Mesodermal cell (in vitro differentiated cells): ENCODE measurements around the gene KCNAB3. TPM values are rescaled to one million over a fixed set of nuclear protein-coding genes. Genes with fewer than 3 reads are reported as not detected.

ENCODE experiments used
- H3K27ac ChIP-seq: 2 replicates; pipeline ENCODE4 v1.7.0; 2013; ENCODE audit warnings: mild to moderate bottlenecking, low read depth, low read length, moderate library complexity; ENCODE audit not compliant: severe bottlenecking
- H3K36me3 ChIP-seq: 2 replicates; pipeline ENCODE4 v1.7.1; 2013; ENCODE audit warnings: mild to moderate bottlenecking, low read length, moderate library complexity; ENCODE audit not compliant: control insufficient read depth, insufficient read depth
- H3K4me1 ChIP-seq: one replicate; pipeline ENCODE4 v1.7.1; 2013; ENCODE audit warnings: mild to moderate bottlenecking, low read length; ENCODE audit not compliant: insufficient read depth, control insufficient read depth, poor library complexity, severe bottlenecking
- H3K4me3 ChIP-seq: 2 replicates; pipeline ENCODE4 v1.7.0; 2013; ENCODE audit warnings: low read length, control low read depth, mild to moderate bottlenecking; ENCODE audit not compliant: insufficient read depth, poor library complexity, severe bottlenecking; ENCODE audit errors: extremely low read depth
- H3K9me3 ChIP-seq: 2 replicates; pipeline ENCODE4 v1.7.1; 2013; ENCODE audit warnings: mild to moderate bottlenecking, low read length, moderate library complexity; ENCODE audit not compliant: control insufficient read depth
- WGBS, 2 experiments: methylation state at CpG; one replicate each; pipeline ENCODE4 v1.1.5; 2013; ENCODE audit warnings: missing lambda C conversion rate in 2 of 2; ENCODE audit not compliant: insufficient coverage in 2 of 2; 5-methylcytosine and 5-hydroxymethylcytosine counted together
- polyA plus RNA-seq, 2 experiments: library from polyadenylated mRNA; stranded (reverse); fragments of 50-300 nt; gene quantifications; one replicate each; pipeline ENCODE4 v1.2.3, GENCODE V29; 2013

Gene KCNAB3
- 4.3 TPM for polyA plus RNA-seq (2013, experiment 1 of 2)
- polyA plus RNA-seq (2013, experiment 2 of 2), result 3.9 TPM

DNA sequence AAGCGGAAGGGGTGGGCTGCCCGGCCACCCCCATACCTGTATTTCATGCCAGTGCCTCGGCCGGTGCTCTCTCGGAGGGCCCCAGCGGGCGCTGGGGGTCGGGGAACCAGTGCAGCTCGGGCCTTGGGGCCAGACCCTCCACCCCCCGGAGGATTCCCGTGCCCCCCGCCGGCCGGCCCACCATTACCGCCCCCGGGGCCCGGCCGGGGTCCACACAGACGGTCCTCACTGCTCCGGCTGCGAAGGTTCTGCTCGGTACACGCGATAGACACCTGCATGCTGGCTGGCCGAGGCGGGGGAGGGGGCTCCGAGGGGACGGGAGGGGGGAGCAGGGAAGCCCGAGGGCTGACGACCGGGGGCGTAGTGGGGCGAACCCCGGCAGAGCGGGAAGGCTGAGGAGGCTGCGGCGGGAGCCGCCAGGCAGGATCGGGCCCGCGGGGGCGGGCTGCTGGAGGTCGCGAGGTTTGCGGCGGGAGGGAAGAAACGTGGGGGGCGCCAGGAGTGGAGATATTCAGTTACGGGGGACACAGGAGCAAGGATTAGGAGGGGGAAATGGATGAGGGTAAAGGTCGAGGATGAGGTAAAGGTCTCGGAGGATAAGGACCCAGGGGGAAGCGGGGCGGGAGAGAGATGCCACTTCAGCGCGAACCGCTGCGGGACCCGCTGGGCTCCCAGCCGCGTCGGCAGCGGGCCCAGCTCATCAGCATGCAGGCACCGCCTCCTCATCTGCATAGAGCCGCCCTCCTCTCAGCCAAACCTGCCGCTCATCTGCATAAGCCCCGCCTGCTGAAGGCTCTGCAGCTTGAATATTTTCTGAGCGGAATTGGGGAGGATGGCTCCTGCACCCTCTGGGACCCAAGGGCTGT, at the start of gene KCNAB3:
TSS of gene KCNAB3 (minus strand) at position 699 of the 866 bp plus-strand sequence. CDS start at position 278, 421 bp downstream.
- Histone ChIP-seq H3K4me1 (peaks cover 10% of the 10 kb centered on the region), H3K4me3 (peak within 1 kb of the TSS; percentile 70)
- 8 to 17% methylated on average over 30 to 38 of the region's 67 CpGs for WGBS, 2 experiments

DNA sequence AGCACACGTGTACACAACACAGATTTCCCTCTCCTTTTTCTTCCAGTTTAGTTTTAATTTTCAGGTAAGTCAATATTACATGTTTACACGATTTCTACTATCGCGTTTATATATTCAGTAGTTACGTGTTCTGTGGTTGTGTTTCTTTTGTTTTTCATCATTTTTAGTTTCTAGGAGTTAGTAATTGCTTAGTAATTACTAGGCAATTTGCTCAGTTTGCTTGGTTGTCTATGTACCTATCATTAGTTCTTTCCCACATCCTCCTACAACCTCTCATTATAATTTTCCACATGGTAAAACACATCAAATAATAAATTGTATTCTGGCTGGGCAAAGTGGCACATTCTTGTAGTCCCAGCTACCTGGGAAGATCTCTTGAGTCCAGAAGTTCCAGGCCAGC, 48.1 kb upstream of the KCNAB3 start:
- no CpG with 5 or more reads among the region's 5 CpGs for WGBS, 2 experiments
- Histone ChIP-seq H3K4me1 (peaks cover 3% of the 10 kb centered on the region), H3K36me3 (no peaks in the 10 kb centered on the region), H3K9me3 (peaks cover 11% of the 10 kb centered on the region), H3K4me3 (no peak overlapping the region), H3K27ac (no peak overlapping the region)

More for the DNA sequence above, at the start of gene KCNAB3:
- H3K27ac ChIP-seq, result no peak within 1 kb of the TSS
- no peaks in the 10 kb centered on the region for H3K9me3 ChIP-seq
- H3K36me3 ChIP-seq, result peaks cover 13% of the 10 kb centered on the region

DNA sequence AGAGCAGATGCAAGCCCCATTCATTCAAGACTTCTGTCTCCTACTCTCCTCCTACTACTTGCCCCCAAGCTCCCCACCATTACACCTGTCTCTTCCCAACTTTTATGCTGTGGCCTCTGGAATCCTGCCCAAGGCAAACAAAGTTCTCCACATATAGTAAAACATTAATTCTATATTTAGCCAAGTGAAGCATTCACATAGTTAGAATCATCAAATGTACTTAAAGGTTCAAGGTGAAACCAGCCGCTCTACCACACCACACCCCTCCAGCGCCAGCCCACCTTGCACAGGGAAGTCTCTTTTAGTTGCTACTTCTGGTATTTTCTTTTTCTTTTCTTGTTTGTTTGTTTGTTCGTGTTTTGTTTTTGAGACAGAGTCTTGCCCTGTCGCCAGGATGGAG, 47.4 kb upstream of the KCNAB3 start:
- Histone ChIP-seq H3K36me3 (no peaks in the 10 kb centered on the region), H3K27ac (no peak overlapping the region), H3K4me1 (no peaks in the 10 kb centered on the region), H3K4me3 (no peak overlapping the region), H3K9me3 (peaks cover 11% of the 10 kb centered on the region)
- 83 to 90% methylated on average over 1 to 3 of the region's 4 CpGs for WGBS, 2 experiments

DNA sequence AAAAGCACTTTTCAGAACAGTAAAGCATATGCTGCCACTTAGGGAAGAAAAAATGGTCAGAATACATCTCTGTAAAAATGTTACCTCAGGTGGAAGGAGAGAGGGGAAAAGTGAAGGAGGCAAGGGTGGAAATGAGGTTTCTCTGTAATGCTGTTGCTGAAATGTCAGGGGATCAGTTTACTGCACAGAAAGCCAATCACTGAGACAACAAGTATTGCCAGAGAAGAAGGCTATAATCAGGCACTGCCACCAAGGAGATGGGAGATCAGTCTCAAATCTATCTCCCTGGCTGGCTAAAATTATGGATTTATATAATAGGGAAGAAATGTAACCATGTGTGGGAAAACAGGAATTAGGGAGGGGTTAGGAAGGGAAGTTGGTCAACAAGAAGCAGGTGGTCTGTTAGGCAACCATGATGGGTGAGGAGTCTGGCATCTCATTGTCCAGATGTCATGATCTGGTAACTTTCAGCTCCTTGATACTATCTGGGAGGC, 45.0 kb upstream of the KCNAB3 start:
- Histone ChIP-seq H3K27ac (no peak overlapping the region), H3K4me1 (no peaks in the 10 kb centered on the region), H3K4me3 (no peak overlapping the region), H3K36me3 (no peaks in the 10 kb centered on the region), H3K9me3 (peaks cover 11% of the 10 kb centered on the region)

DNA sequence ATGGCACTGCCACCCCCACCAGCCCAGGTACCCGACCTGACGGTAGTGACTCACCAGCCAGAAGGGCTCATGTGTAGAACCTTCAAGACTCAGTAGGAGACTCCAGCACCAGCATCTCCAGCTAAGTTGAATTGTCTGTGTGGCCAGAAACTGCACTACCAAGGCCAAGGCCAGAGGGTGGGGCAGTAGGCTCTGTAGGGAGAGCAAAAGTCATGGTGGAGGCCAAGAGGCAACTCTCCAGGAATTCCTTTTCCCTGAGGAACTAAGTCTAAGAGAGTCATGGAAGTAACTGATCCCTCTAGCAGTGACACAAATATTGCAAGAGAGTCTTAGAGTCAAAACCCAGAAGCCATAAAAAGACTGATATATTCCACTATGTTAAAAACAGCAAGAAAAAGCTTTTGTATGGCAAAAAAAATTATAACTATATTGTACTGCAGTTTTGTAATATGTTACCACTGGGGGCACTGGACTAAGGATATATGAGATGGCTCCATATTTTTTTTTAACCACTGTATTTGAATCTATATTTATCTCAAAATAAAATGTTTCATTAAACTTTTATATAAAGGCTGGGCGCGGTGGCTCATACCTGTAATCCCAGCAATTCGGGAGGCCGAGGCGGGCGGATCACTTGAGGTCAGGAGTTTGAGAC, 42.6 kb upstream of the KCNAB3 start:
- Histone ChIP-seq H3K4me3 (no peak overlapping the region), H3K4me1 (no peaks in the 10 kb centered on the region), H3K9me3 (peaks cover 11% of the 10 kb centered on the region), H3K36me3 (no peaks in the 10 kb centered on the region), H3K27ac (no peak overlapping the region)
- 93 to 95% methylated on average over 2 of the region's 8 CpGs for WGBS, 2 experiments

DNA sequence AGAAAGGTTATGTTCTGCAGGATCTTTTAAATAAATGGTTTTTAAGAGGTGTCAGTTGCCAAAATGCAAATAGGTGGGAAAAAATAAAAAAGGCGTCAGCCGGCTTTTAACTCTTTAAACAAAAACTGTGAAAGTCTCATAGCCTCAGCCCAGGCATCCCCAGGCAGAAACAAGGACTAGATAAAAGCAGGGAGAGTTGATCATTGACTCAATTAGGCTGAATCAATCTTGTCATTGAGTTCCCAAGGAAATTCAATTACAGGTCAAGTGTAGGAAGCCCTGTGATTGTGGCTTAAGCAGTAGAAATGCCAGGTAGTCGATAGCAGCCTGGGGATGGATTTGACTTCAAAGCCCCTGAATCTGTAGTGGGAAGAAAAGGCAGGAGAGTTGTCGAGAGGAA, 42.0 kb upstream of the KCNAB3 start:
- 76 to 80% methylated on average over 2 to 4 of the region's 4 CpGs for WGBS, 2 experiments
- no peaks in the 10 kb centered on the region for H3K36me3 ChIP-seq
- H3K4me3 ChIP-seq, result no peak overlapping the region
- H3K27ac ChIP-seq, result no peak overlapping the region
- H3K9me3 ChIP-seq, result peaks cover 11% of the 10 kb centered on the region
- H3K4me1 ChIP-seq, result no peaks in the 10 kb centered on the region

DNA sequence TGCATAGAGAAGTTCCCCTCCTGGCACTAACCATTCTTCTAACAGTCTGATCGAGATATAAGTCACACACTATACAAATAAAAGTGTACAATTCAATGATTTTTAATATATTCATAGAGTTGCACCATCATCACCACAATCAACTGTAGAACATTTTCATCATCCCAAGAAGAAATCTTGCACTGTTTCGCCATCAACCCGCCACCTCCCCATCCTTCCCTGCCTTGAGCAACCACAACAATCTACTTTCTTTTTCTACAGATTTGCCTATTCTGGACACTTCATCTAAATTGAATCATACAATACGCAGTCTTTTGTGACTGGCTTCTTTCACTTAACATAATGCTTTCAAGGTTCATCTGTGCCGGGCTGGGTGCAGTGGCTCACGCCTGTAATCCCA, 39.8 kb upstream of the KCNAB3 start:
- Histone ChIP-seq H3K9me3 (no peaks in the 10 kb centered on the region), H3K4me1 (no peaks in the 10 kb centered on the region), H3K36me3 (no peaks in the 10 kb centered on the region), H3K27ac (no peak overlapping the region), H3K4me3 (no peak overlapping the region)
- WGBS, 2 experiments, result 94% methylated on average over 5 to 6 of the region's 6 CpGs

DNA sequence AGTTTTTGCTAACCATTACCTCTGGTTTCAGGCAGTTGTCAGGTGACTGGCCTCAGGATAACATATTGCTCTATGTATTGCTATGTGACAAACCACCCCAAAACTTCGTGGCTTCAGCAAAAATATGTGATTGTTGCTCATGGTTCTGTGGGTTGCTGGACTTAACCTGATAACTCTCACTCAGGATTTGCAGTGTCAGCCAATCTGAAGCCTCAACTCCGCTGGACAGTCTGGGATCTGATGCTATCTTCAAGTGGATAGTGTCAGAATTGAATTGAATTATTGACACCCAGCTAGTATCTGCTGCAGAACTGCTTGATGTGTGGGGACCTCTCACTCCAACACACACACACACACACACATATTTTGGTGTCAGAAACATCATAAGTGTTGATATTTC, 38.1 kb upstream of the KCNAB3 start:
- Histone ChIP-seq H3K27ac (no peak overlapping the region), H3K4me1 (no peaks in the 10 kb centered on the region), H3K4me3 (no peak overlapping the region), H3K9me3 (no peaks in the 10 kb centered on the region), H3K36me3 (no peaks in the 10 kb centered on the region)
- WGBS, 2 experiments, result 67 to 71% methylated on average over 1 of the region's 2 CpGs

DNA sequence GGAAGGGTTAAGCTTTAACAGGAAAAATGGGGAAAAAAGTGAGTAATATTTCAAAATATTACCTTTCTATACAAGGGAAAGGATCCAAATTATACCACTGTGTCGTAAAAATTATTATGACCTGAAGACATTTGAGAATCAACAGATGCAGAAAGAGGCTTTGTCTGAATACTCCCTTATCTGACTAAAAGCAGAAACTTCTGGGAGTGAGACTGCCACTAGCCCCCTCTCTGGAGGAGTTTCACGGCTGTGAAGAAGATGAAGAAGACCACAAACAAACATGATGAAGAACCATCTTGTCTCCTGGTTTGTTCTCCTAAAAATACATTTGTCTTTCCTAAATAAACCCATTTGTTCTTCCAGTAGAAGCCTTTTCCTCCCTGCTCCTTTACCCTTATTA, 31.8 kb upstream of the KCNAB3 start:
- Histone ChIP-seq H3K9me3 (no peaks in the 10 kb centered on the region), H3K4me3 (no peak overlapping the region), H3K27ac (no peak overlapping the region), H3K4me1 (peaks cover 3% of the 10 kb centered on the region), H3K36me3 (no peaks in the 10 kb centered on the region)
- 63% methylated on average over 1 of the region's 2 CpGs; no CpG with 5 or more reads in 1 of the 2 experiments for WGBS, 2 experiments

DNA sequence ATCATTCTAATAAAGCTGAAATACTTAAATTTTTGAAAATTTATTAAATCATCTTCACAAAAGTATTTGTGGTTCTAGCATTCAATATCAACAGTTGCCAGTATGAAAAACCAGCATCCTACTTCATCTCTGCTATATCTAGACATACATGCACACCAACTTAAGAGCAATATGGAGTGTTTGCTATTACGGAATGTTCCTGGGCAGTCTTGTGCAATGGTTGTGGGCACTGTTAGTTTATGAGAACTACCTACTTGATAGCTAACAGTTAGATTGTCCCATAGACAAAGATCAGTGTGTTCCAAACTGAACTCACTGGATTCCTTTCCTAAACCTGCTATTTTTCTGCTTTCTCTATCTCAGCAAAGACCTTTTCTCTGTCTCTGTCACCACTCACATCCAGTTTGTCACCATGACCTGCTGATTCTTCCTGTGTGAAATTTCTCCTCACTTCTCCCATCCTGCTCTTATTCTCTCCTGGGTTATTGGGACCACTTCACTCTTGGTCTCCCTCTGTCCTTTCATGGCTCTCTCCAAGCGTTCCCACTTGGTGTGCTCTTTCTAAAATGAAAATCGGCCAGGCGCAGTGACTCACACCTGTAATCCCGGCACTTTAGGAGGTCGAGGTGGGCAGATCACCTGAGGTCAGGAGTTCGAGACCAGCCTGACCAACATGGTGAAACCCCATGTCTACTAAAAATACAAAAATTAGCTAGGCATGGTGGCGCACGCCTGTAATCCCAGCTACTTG, 30.0 kb upstream of the KCNAB3 start:
- WGBS, 2 experiments, result 69 to 94% methylated on average over 5 to 8 of the region's 9 CpGs

More for the DNA sequence above, 30.0 kb upstream of the KCNAB3 start:
- Histone ChIP-seq H3K4me3 (no peak overlapping the region), H3K9me3 (no peaks in the 10 kb centered on the region), H3K27ac (no peak overlapping the region), H3K36me3 (no peaks in the 10 kb centered on the region), H3K4me1 (peaks cover 3% of the 10 kb centered on the region)
